HG03159 (cell line): Measurements from ENCODE around the gene SGIP1.

ENCODE experiments used
- ATAC-seq: cut with Tn5 transposase; IDR thresholded peaks from one replicate; pipeline ENCODE4 v1.9.1; 2021; ENCODE audit warnings: mild to moderate bottlenecking, moderate library complexity; ENCODE audit not compliant: unreplicated experiment

The SGIP1 gene

DNA sequence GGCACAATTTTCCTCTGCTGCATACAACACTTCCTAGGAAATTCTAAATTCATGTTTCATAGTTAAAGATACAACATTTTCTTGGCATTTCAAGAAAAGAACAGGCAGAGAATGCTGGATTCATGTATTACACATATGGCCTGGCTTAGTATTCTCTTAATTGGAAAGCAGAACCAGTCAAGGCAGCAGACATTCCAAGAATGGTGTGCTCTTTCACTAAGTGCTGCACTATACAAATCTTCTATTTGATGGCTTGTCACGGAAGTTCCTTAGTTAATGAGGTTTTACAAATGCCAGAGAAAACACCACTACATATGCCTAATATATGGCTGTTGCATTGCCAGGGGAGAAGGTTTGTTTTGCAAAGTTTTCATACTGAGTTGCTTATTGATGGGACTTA, 137.5 kb downstream of the SGIP1 start:
- ATAC-seq: no peak

DNA sequence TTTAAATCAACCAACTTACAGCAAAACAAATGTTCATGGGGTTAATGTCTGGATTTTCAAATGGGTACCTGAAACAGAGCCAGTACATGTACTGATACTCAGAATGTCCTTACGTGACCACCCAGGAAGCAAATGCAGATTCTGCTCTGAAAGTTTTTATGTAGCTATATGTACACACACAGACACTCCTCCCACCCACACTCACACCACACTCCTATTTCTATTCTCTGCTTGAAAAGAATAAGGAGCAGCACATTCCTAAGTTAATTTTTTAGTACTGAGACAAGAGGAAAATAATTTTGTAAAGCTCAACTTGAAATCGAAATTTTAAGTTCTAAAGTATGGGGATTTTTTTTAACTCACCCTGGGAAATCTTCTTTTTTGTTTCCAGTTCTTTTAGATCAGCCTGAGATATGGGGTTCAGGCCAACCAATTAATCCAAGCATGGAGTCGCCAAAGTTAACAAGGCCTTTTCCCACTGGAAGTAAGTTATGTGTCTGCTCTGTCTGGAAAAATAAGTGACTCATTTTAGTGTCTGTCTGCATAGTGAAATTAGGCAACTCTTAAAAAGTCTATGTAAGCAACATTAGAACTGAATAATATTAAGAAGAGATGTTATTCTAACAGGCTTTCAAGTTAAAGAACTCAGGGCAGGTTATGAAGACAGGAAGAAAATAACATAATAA, 142.8 kb downstream of the SGIP1 start:
- ATAC-seq: no peak

DNA sequence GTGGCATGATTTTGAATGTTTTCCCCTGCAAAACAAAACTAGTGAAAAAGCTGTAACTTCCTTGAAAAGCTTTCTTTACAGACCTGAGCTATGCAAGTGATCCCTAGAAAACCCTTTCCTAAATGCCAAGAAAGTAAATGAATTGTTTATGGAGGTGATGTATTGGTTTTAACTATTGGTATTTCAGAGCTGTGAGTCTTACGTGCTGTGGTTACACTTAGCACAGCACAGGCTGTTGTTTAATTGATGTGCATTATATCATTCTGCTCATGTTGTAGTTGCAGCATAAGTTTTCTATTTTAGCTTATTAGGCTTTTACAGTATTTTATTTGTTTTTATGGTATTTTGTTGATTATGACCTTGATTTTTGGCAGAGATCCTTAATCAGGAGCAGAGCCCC, 144.2 kb downstream of the SGIP1 start:
- no peak for ATAC-seq

DNA sequence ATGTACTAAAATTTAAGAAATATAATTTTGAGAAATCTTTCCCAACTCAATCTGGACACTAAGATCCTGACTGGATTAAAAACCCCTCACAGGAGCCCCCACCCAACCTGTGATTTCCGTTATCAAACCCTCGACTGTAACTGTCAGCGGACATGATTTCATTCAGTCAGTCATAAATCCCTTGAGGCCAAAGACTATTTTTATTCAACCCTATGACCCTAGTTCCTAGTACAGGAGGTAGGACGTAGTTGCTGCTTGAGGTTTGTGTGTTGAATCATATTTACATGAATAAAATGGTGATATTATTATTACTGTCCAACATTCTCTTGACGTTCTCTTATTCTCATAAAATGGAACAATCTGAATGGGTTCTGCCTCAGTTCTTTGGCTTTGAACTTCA, 145.2 kb downstream of the SGIP1 start:
- no peak for ATAC-seq

DNA sequence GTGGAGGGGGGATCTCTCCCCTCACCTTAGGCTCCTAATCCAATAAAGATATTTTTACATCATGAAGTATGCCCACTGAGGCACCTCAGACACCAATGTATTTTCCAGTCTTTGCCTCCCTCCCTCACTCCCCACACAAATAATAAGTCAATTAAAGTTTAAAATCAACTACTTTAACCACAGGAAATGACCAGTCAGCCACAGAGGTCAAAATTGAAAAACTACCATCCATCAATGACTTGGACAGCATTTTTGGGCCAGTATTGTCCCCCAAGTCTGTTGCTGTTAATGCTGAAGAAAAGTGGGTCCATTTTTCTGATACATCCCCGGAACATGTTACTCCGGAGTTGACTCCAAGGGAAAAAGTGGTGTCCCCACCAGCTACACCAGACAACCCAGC, 147.7 kb downstream of the SGIP1 start:
- no peak for ATAC-seq

DNA sequence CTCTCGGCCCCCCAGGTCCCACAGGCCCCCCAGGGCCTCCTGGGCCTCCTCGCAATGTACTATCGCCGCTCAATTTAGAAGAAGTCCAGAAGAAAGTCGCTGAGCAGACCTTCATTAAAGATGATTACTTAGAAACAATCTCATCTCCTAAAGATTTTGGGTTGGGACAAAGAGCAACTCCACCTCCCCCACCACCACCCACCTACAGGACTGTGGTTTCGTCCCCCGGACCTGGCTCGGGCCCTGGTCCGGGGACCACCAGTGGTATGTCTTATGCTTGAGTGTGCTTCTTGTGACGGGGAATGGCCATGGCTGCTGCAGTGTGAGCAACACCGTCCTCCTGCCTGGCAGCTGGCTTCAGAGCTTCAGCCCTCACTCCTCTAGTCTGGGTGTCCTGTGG, 148.2 kb downstream of the SGIP1 start:
- no peak for ATAC-seq

DNA sequence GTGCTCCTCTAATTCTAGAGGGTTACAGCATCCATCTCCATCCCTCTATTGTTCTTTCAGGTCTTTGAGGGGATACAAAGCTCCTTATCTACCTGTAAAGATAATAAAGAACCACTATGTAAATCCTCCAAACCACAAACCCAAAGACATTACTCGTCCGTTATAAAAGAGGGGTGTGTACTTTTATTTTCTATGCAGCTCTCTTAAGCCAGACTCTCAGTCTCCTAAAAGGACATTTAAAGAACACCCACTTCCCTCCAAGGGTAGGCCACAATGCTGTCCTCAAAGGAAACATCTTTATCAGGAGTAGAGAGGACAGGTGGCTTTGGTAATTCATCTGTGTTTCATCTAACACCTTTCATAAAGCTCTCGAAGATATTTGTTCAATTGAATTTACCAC, 150.4 kb downstream of the SGIP1 start:
- no peak for ATAC-seq

DNA sequence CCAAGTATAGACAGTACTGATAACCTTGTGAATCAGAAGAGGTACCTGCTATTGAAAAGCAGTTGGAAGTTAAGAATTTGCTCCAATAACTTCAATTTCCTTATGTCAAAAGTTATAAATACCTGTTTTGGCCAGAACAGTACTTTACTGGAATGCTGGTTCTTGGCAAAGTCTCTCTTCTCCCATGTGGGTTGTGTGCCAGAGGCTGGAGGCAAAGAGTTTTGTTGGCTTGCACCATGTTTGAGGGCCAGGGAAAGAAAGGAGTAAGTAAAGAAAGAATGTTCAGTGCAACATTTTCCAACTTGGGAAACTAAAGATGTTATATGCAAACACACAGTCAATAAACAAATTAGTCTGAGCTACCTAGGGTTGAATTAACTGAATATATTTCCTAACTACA, 151.3 kb downstream of the SGIP1 start:
- ATAC-seq: no peak

DNA sequence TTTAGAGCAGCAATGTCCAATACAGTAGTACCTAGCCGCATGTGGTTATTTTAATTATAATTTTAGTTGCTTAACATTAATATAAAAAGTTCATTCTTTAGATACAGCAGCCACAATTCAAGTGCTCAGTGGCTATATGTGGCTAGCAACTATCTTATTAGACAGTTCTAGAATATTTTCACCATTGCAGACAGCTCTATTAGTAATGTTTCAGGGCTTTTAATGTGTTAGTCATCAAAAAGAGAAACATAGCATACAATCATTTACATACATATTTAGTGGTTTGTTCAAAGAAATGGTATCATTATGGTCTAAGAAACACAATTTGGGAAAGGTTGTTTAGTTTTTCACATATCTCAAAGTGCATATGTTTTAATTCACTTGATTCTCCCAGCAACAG, 151.7 kb downstream of the SGIP1 start:
- ATAC-seq: no peak

DNA sequence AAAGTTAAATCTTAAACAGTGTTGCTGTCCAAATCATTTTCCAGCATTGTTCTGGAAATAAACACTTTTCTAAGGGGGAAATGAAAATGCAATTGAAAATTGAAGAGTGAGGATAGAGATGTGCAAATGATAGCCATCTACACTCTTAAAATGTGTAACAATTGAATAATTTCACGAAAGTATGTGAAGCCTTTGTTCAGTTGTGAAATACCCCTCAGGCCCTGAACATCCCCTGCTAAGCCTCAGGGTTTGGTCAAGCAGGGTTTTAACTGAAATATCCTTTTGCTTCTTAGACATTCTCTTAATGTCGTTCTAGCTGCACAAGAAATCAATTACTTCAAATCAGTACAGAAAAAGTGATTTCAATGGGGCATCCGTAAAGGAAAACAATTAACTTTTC, 152.5 kb downstream of the SGIP1 start:
- no peak for ATAC-seq

DNA sequence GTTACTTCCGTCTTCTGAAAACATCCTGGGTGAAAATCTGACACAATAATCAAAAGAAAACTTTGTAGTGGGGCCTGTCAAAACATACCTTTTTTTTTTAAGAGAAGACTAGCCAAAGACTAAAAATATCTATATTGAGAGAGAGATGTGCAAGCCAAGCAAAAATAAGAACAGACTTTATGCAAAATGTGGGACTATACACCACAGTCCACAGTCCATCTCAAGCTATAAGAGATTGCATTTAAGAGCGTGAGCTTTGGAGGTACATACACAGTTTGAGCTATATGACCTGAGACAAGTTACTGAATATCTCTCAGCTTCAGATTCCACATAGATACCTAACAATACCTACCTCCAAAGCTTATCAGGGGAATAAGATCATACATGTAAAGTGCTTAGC, 153.4 kb downstream of the SGIP1 start:
- no peak for ATAC-seq

DNA sequence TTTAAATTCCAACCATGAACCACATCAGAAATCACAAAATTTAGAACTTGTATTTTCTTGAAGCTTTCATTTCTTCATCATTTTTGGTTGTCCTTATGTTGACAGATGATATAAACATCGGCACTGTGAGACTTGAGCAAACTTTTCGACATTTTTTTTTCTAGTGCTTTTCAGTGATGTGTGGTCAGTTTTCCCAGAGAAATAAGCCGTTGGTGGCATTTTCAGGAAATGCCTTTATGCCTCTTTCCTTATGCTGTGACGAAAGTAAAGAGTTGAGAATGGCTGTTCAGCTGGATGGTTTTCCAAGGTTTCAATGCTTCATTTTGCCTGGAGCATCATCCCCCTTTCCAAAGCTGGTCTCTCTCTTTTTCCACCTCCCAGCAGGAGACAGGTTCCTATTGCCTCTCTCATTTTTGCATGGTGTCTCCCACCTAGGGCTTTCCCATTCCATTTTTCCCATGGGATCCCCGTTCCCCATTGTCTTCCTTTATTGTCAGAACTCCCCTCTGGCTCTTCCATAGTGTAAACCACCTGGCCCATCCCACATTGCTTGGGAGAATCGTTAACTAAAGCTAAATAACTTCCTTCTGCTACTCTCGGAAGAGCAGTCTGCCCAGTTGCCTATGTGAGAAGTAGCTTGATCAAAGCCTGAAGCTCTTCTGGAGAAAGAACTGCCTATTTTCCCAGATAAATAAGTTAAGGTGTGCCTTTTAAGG, 156.9 kb downstream of the SGIP1 start:
- no peak for ATAC-seq

DNA sequence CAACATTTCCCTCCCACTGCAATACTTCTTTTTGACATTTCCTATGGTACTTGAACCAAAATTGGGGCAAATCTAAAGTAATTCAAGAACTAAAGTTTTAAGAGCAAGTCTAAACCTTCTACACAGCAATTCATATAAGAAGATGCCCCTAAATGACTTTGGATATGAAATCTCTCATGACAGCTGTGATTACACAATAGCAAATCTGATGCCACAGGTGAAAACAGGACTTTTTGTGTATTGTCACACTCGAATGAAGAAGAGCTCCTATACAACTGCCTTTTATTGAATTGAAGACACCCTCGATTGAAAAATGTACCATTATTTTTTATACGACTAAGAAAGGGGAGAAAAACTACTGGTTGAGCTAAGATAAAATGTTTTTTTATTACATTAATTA, 158.7 kb downstream of the SGIP1 start:
- no peak for ATAC-seq

DNA sequence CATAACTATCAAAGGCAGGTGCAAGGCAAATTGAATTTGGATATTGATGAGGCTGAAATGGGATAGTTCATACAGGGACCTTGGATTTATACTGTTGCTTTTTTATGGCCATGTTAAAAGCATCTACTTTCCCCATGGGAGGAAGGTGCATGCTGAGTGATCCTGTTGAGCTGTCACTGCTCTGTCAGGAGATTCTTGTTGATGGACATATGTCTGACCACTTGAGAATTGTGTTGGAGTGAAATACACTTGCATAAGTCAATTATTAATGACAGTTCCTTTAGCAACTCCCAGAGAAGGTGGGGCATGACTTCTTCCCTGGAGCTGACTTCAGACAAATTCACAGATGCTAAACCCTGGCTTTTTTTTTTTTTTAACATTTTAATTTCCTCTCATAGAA, 159.9 kb downstream of the SGIP1 start:
- no peak for ATAC-seq

DNA sequence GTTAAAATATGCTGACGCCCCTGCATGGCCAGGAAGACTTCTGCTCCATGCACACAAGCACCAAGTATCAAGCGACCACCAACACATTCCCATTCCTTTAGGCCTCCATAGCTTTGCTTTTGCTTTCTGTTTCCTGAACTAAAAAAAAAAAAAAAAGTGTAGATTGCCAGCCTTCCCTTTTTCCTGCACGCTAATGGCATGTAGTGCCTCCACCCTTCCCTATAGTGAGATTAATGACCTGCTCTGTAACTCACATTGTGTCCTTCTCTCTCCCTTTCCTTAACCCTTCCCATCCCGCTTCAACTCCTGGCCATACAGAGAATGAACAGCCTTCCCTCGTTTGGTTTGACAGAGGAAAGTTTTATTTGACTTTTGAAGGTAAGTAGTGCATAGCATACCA, 161.2 kb downstream of the SGIP1 start:
- no peak for ATAC-seq

DNA sequence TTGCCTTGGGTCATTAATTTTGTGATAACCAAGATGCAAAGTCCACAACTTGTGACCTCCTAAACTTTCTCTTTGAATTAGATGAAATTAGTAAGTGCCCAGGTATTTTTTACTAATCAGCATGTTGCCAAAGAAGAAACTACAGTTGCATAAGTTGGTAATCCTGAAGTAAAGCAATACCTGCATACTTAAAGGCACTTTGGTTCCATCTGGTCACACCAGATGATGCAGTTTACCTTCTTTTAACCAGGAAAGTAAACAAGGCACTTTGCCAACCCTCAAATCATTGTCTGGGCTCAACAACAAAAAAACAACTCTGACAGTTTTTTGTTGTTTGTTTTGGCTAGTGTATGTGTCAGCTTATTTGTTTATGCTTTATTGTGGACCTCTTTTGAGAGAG, 162.8 kb downstream of the SGIP1 start:
- ATAC-seq: no peak

DNA sequence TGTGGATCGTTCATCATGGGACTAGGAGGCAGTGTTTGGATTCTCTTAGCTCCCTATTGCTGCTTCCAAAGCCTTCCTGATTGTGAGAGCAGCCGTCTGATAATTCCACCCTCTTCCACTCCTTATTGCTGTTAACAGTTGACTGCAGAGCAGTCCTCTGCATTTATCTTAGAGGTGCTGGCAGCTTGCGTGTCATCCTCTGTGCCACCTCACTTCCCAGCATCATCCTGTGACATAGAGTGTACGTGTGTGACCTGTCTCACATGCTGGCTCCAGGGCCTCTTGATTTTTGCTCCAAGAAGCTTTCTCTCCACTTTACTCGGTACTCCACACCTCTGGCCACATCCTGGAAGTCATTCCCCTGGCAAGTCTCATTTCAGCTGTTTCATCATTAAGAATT, 165.3 kb downstream of the SGIP1 start:
- no peak for ATAC-seq

DNA sequence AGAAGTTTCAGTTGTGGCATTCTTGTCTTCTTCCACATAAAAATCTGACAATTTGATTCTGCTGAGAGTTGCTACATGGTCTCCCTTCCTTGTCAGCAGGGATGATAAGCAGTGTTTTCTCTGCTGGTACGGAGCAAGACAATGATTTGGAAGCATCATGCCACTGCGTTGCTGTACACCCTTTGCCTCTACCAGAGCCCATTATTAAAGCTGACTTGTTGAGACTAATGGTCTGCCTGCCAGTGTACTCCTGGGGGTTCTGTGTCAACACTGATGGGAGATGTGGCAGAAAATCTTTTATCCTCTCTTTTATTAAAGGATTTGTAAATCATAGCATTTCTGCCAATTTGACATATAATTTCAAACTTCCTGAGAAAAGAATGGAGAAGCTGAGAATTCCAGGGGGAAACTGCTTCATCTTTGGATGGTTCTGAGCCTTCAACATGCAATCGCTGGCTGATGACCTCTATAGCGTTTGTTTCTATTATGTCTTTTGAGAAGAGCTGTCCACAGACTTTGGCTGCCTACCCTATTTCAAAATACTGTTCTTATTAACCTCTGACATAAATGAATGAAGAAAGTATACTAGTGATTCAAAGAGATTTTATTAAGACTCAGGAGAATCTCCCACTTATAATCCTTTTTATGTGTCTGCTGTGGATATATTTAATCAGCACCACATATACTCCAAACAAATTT, 170.4 kb downstream of the SGIP1 start:
- no peak for ATAC-seq

DNA sequence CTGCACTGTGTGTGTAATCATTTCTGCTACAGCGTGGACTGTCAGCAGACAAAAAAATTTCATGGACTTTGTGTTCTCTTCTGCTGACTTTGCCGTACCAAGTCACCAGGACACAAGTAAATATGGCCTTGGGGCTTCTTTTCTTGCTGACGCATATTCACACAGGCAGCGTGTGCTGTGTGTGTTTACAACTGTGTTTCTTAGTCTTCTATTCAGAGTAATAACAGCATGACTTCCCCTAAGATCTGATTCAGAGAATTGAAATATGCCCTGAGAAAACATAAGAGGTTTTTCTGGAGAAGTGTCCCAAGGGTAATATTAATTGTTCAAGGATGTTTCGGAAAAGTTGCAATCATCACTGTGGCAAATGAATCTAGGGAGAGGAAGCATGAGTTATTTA, 171.2 kb downstream of the SGIP1 start:
- ATAC-seq: no peak

DNA sequence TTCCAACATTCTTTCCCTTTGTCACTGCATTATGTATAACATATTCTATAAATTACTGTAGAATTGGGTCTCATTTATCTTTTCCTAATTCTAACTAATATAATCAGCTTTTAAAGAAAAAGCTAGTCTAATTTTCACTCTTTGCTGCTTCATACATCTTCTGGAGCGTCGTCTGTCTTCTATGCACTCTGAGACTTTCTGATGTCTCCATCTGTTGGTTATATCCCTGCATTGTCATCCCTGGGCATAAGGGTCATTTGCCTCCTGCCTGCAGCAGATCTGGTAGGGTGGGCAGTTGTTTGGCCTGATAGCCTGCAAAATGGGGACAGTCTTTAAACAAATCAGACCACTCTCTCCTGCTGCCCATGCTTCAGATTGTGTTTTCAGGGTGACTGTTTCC, 177.5 kb downstream of the SGIP1 start:
- ATAC-seq: no peak

DNA sequence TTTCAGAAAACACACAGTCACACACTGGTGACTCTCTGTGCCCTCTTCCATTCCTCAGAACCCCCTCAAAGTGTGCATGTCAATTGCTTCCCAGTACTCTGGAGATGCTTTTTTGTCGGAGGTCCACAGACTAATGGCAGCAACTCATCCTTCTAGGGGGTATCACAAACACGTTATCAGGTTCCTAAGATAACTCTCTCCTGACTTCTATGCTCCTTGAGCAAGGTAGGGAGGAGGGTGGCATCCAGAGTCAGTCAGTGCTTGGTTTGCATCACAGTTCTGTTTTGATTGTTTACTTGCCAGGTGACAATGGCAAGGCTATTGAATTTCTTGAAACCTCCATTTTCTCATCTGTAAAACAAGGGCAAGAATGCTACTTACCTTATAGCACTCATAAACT, 178.9 kb downstream of the SGIP1 start:
- no peak for ATAC-seq

DNA sequence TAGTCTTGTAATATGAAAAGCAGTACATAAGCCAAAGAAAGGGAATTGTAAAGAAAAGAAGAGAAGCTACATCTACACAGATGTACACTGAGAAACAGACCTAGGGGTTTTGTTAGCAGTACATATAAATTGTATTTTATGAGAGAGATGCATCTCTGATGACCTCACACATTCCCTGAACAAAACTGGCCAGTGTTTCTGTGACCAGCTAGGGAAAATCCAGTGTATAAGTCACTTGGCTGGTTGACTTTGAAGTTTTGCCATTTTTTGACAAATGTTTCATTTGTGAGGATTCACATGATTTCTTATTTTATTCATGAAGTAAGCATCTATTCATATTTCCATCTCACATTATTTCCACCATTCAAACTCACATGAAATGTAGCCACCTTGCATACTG, 190.0 kb downstream of the SGIP1 start:
- ATAC-seq: no peak
